T-helper 1 cell treated with Interleukin-12 subunit alpha and Interleukin-12 subunit beta and Interleukin-4 antibody, amounts not matched to agents 30 μg/mL and 1 μg/mL, for 36 hours (primary cell): Measurements from ENCODE around the gene DUOXA2.

Experiments
- H3K27ac Mint-ChIP-seq: one replicate; pipeline ENCODE4 v1.8.0; 2021; ENCODE audit warnings: mild to moderate bottlenecking, mixed read lengths
- H3K27me3 Mint-ChIP-seq: one replicate; pipeline ENCODE4 v1.8.0; 2021; ENCODE audit warnings: low read depth, mixed read lengths
- H3K36me3 Mint-ChIP-seq: one replicate; pipeline ENCODE4 v1.8.0; 2021; ENCODE audit warnings: low read depth, mixed read lengths
- H3K4me1 Mint-ChIP-seq: one replicate; pipeline ENCODE4 v1.8.0; 2021; ENCODE audit warnings: low read depth, mixed read lengths
- H3K4me3 Mint-ChIP-seq: one replicate; pipeline ENCODE4 v1.8.0; 2021; ENCODE audit warnings: mild to moderate bottlenecking, moderate library complexity, mixed read lengths
- H3K9me3 Mint-ChIP-seq: one replicate; pipeline ENCODE4 v1.8.0; 2021; ENCODE audit warnings: mixed read lengths

Gene DUOXA2

GRCh38 chr15:45146405-45146804, 32.3 kb downstream of the DUOXA2 start:
- Mint-ChIP-seq H3K27ac (no peak overlapping the region), H3K36me3 (no peaks in the 10 kb centered on the region), H3K4me3 (no peak overlapping the region), H3K9me3 (no peaks in the 10 kb centered on the region), H3K27me3 (no peaks in the 10 kb centered on the region), H3K4me1 (no peaks in the 10 kb centered on the region)

- H3K4me1 Mint-ChIP-seq, result no peaks in the 10 kb centered on the region
- H3K27me3 Mint-ChIP-seq, result no peaks in the 10 kb centered on the region
- H3K36me3 Mint-ChIP-seq, result peaks cover 4% of the 10 kb centered on the region
- H3K4me3 Mint-ChIP-seq, result no peak overlapping the region
- no peak overlapping the region for H3K27ac Mint-ChIP-seq
- no peaks in the 10 kb centered on the region for H3K9me3 Mint-ChIP-seq
Measured at GRCh38 chr15:45147606-45148005, 33.5 kb downstream of the DUOXA2 start.

- Mint-ChIP-seq H3K27me3 (no peaks in the 10 kb centered on the region), H3K4me3 (no peak overlapping the region), H3K27ac (no peak overlapping the region), H3K36me3 (peaks cover 4% of the 10 kb centered on the region), H3K9me3 (no peaks in the 10 kb centered on the region), H3K4me1 (no peaks in the 10 kb centered on the region)
Measured at GRCh38 chr15:45148076-45149059, 34.2 kb downstream of the DUOXA2 start.

GRCh38 chr15:45149060-45149459, 34.9 kb downstream of the DUOXA2 start:
- no peak overlapping the region for H3K27ac Mint-ChIP-seq
- H3K4me3 Mint-ChIP-seq, result no peak overlapping the region
- peaks cover 4% of the 10 kb centered on the region for H3K36me3 Mint-ChIP-seq

GRCh38 chr15:45150481-45150880, 36.4 kb downstream of the DUOXA2 start:
- no peaks in the 10 kb centered on the region for H3K9me3 Mint-ChIP-seq
- H3K27me3 Mint-ChIP-seq, result no peaks in the 10 kb centered on the region
- no peak overlapping the region for H3K27ac Mint-ChIP-seq
- H3K4me1 Mint-ChIP-seq, result no peaks in the 10 kb centered on the region
- no peak overlapping the region for H3K4me3 Mint-ChIP-seq
- H3K36me3 Mint-ChIP-seq, result peaks cover 4% of the 10 kb centered on the region

More at GRCh38 chr15:45149060-45149459, 34.9 kb downstream of the DUOXA2 start:
- H3K9me3 Mint-ChIP-seq, result no peaks in the 10 kb centered on the region
- no peaks in the 10 kb centered on the region for H3K27me3 Mint-ChIP-seq
- H3K4me1 Mint-ChIP-seq, result no peaks in the 10 kb centered on the region

- Mint-ChIP-seq H3K27ac (no peak overlapping the region), H3K27me3 (no peaks in the 10 kb centered on the region), H3K36me3 (peaks cover 4% of the 10 kb centered on the region), H3K9me3 (no peaks in the 10 kb centered on the region), H3K4me1 (no peaks in the 10 kb centered on the region), H3K4me3 (no peak overlapping the region)
Measured at GRCh38 chr15:45150997-45151396, 36.9 kb downstream of the DUOXA2 start.

GRCh38 chr15:45151998-45152828, 38.1 kb downstream of the DUOXA2 start:
- H3K4me1 Mint-ChIP-seq, result peaks cover 2% of the 10 kb centered on the region
- no peaks in the 10 kb centered on the region for H3K9me3 Mint-ChIP-seq
- H3K4me3 Mint-ChIP-seq, result no peak overlapping the region
- H3K36me3 Mint-ChIP-seq, result peaks cover 4% of the 10 kb centered on the region
- H3K27me3 Mint-ChIP-seq, result no peaks in the 10 kb centered on the region
- H3K27ac Mint-ChIP-seq, result no peak overlapping the region

GRCh38 chr15:45155739-45156138, 41.6 kb downstream of the DUOXA2 start:
- no peaks in the 10 kb centered on the region for H3K9me3 Mint-ChIP-seq
- no peak overlapping the region for H3K27ac Mint-ChIP-seq
- H3K36me3 Mint-ChIP-seq, result peaks cover 4% of the 10 kb centered on the region
- peaks cover 7% of the 10 kb centered on the region for H3K4me1 Mint-ChIP-seq
- no peaks in the 10 kb centered on the region for H3K27me3 Mint-ChIP-seq
- no peak overlapping the region for H3K4me3 Mint-ChIP-seq

GRCh38 chr15:45156744-45157455, 42.8 kb downstream of the DUOXA2 start:
- Mint-ChIP-seq H3K27me3 (no peaks in the 10 kb centered on the region), H3K4me3 (no peak overlapping the region), H3K36me3 (peaks cover 4% of the 10 kb centered on the region), H3K9me3 (no peaks in the 10 kb centered on the region), H3K4me1 (peaks cover 7% of the 10 kb centered on the region), H3K27ac (no peak overlapping the region)

GRCh38 chr15:45157974-45158373, 43.8 kb downstream of the DUOXA2 start:
- Mint-ChIP-seq H3K9me3 (no peaks in the 10 kb centered on the region), H3K27ac (no peak overlapping the region), H3K36me3 (no peaks in the 10 kb centered on the region), H3K4me3 (no peak overlapping the region), H3K4me1 (peaks cover 12% of the 10 kb centered on the region), H3K27me3 (no peaks in the 10 kb centered on the region)

GRCh38 chr15:45161666-45162065, 47.5 kb downstream of the DUOXA2 start:
- Mint-ChIP-seq H3K27me3 (no peaks in the 10 kb centered on the region), H3K27ac (no peak overlapping the region), H3K4me3 (no peak overlapping the region), H3K4me1 (peaks cover 24% of the 10 kb centered on the region), H3K36me3 (no peaks in the 10 kb centered on the region), H3K9me3 (no peaks in the 10 kb centered on the region)

GRCh38 chr15:45162771-45163507, 48.8 kb downstream of the DUOXA2 start:
- H3K9me3 Mint-ChIP-seq, result no peaks in the 10 kb centered on the region
- H3K27ac Mint-ChIP-seq, result no peak overlapping the region
- H3K4me1 Mint-ChIP-seq, result peaks cover 25% of the 10 kb centered on the region
- no peak overlapping the region for H3K4me3 Mint-ChIP-seq
- no peaks in the 10 kb centered on the region for H3K36me3 Mint-ChIP-seq
- no peaks in the 10 kb centered on the region for H3K27me3 Mint-ChIP-seq

- Mint-ChIP-seq H3K4me1 (peaks cover 22% of the 10 kb centered on the region), H3K9me3 (no peaks in the 10 kb centered on the region), H3K4me3 (no peak overlapping the region), H3K36me3 (no peaks in the 10 kb centered on the region), H3K27ac (no peak overlapping the region), H3K27me3 (no peaks in the 10 kb centered on the region)
Measured at GRCh38 chr15:45163508-45163856, 49.4 kb downstream of the DUOXA2 start.

- Mint-ChIP-seq H3K4me3 (peak overlapping the region; percentile 48), H3K9me3 (no peaks in the 10 kb centered on the region), H3K4me1 (peaks cover 22% of the 10 kb centered on the region), H3K27me3 (no peaks in the 10 kb centered on the region), H3K27ac (peak overlapping the region; percentile 43), H3K36me3 (no peaks in the 10 kb centered on the region)
Measured at GRCh38 chr15:45164914-45165313, 50.8 kb downstream of the DUOXA2 start.
